Trophoblast cell (in vitro differentiated cells and primary cell): ENCODE data around the gene GLB1L3.

Experiments used
- DNase-seq, 2 donors: peaks; one replicate each; pipeline ENCODE4 v3.0.0-alpha.2; 2016
- H2AFZ ChIP-seq: 2 replicates; pipeline ENCODE4 v1.6.1; 2013; ENCODE audit warnings: low read length, moderate library complexity, mild to moderate bottlenecking; ENCODE audit not compliant: insufficient read depth, poor library complexity
- H2AK5ac ChIP-seq: 2 replicates; pipeline ENCODE4 v1.6.1; 2013; ENCODE audit warnings: mild to moderate bottlenecking, low read length
- H2BK120ac ChIP-seq: 2 replicates; pipeline ENCODE4 v1.6.1; 2013; ENCODE audit warnings: low read length, mild to moderate bottlenecking, moderate library complexity; ENCODE audit not compliant: insufficient read depth, poor library complexity
- H2BK12ac ChIP-seq: 2 replicates; pipeline ENCODE4 v1.6.1; 2013; ENCODE audit warnings: mild to moderate bottlenecking, low read length, moderate library complexity
- H2BK5ac ChIP-seq: 2 replicates; pipeline ENCODE4 v1.6.1; 2013; ENCODE audit warnings: low read length, low read depth, moderate library complexity, mild to moderate bottlenecking; ENCODE audit not compliant: poor library complexity
- H3K14ac ChIP-seq: 2 replicates; pipeline ENCODE4 v1.6.1; 2013; ENCODE audit warnings: mild to moderate bottlenecking, low read length
- H3K18ac ChIP-seq: 2 replicates; pipeline ENCODE4 v1.6.1; 2013; ENCODE audit warnings: mild to moderate bottlenecking, low read length
- H3K23ac ChIP-seq: 2 replicates; pipeline ENCODE4 v1.6.1; 2013; ENCODE audit warnings: low read length
- H3K27ac ChIP-seq: 2 replicates; pipeline ENCODE4 v1.5.1; 2013; ENCODE audit warnings: low read depth, mild to moderate bottlenecking, inconsistent platforms, low read length, moderate library complexity
- H3K27me3 ChIP-seq: 2 replicates; pipeline ENCODE4 v1.6.1; 2013; ENCODE audit warnings: inconsistent platforms, mild to moderate bottlenecking, low read length, moderate library complexity; ENCODE audit not compliant: insufficient read depth
- H3K36me3 ChIP-seq, 2 experiments: 1 replicate in 1 of 2; 2 replicates in 1 of 2; pipeline ENCODE4 v1.6.1; 2013; ENCODE audit warnings: low read length in 2 of 2, mild to moderate bottlenecking in 2 of 2, moderate library complexity in 1 of 2; ENCODE audit not compliant: insufficient read depth in 2 of 2, control insufficient read depth in 1 of 2
- H3K4ac ChIP-seq: 2 replicates; pipeline ENCODE4 v1.6.1; 2013; ENCODE audit warnings: low read depth, mild to moderate bottlenecking, low read length, moderate library complexity
- H3K4me1 ChIP-seq, 2 experiments: 1 replicate in 1 of 2; 2 replicates in 1 of 2; pipeline ENCODE4 v1.6.1; 2013; ENCODE audit warnings: low read length in 2 of 2, mild to moderate bottlenecking in 2 of 2, moderate library complexity in 1 of 2; ENCODE audit not compliant: insufficient read depth in 2 of 2, control insufficient read depth in 1 of 2
- H3K4me2 ChIP-seq: 2 replicates; pipeline ENCODE4 v1.6.1; 2013; ENCODE audit warnings: inconsistent platforms, mild to moderate bottlenecking, low read length, moderate library complexity
- H3K4me3 ChIP-seq: 2 replicates; pipeline ENCODE4 v1.5.1; 2013; ENCODE audit warnings: mild to moderate bottlenecking, low read depth, low read length, inconsistent platforms
- H3K79me1 ChIP-seq: one replicate; pipeline ENCODE4 v1.6.1; 2013; ENCODE audit warnings: low read length
- H3K79me2 ChIP-seq: 2 replicates; pipeline ENCODE4 v1.6.1; 2013; ENCODE audit warnings: low read length, mild to moderate bottlenecking; ENCODE audit not compliant: control insufficient read depth, insufficient read depth, poor library complexity
- H3K9ac ChIP-seq: 2 replicates; pipeline ENCODE4 v1.6.1; 2013; ENCODE audit warnings: mild to moderate bottlenecking, low read length
- H3K9me3 ChIP-seq: 2 replicates; pipeline ENCODE4 v1.6.1; 2013; ENCODE audit warnings: low read depth, mild to moderate bottlenecking, control low read depth, inconsistent platforms, low read length; ENCODE audit not compliant: insufficient read depth
- H4K12ac ChIP-seq: 2 replicates; pipeline ENCODE4 v1.6.1; 2013; ENCODE audit warnings: low read depth, mild to moderate bottlenecking, low read length, moderate library complexity
- H4K8ac ChIP-seq: 2 replicates; pipeline ENCODE4 v1.6.1; 2013; ENCODE audit warnings: low read depth, mild to moderate bottlenecking, low read length, moderate library complexity
- H4K91ac ChIP-seq: one replicate; pipeline ENCODE4 v1.6.1; 2013; ENCODE audit warnings: low read depth, mild to moderate bottlenecking, low read length, moderate library complexity
- WGBS: extraction: QIAGEN DNeasy Blood & Tissue Kit; methylation state at CpG from one replicate; pipeline ENCODE4 v1.1.7; 2013; ENCODE audit warnings: missing lambda C conversion rate; ENCODE audit not compliant: insufficient read length, insufficient coverage; ENCODE audit errors: extremely low coverage; 5-methylcytosine and 5-hydroxymethylcytosine counted together

Gene GLB1L3

DNA sequence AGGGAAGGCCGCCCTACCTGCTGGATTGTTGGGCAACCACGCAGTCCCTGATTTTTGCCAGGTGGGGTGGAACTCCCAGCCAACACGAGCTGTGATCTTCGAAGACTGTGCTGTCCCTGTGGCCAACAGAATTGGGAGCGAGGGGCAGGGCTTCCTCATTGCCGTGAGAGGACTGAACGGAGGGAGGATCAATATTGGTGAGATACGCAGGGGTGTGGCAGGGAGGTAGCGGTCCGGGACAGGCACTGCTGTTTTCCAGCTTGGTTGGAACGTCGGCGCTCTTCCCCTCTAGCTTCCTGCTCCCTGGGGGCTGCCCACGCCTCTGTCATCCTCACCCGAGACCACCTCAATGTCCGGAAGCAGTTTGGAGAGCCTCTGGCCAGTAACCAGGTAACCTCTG lies 15.2 kb upstream of the GLB1L3 start:
- Histone ChIP-seq H4K12ac (no peak overlapping the region), H3K4me3 (no peak overlapping the region), H3K4me1 (no peaks in the 10 kb centered on the region), H2BK120ac (no peak overlapping the region), H3K79me2 (no peaks in the 10 kb centered on the region), H3K4ac (no peak overlapping the region), H3K36me3 (peaks cover 31 to 32% of the 10 kb centered on the region in 2 experiments), H3K18ac (no peak overlapping the region), H3K27ac (no peak overlapping the region), H3K27me3 (no peaks in the 10 kb centered on the region), H3K4me2 (no peak overlapping the region), H2BK5ac (no peak overlapping the region), H2BK12ac (no peak overlapping the region), H2AK5ac (no peak overlapping the region), H3K9me3 (no peaks in the 10 kb centered on the region), H4K8ac (no peak overlapping the region), H4K91ac (no peak overlapping the region), H2AFZ (no peak overlapping the region), H3K23ac (no peak overlapping the region), H3K79me1 (no peaks in the 10 kb centered on the region), H3K14ac (no peak overlapping the region), H3K9ac (no peak overlapping the region)
- DNase-seq, result no peak
- no CpG with 5 or more reads among the region's 16 CpGs for WGBS

DNA sequence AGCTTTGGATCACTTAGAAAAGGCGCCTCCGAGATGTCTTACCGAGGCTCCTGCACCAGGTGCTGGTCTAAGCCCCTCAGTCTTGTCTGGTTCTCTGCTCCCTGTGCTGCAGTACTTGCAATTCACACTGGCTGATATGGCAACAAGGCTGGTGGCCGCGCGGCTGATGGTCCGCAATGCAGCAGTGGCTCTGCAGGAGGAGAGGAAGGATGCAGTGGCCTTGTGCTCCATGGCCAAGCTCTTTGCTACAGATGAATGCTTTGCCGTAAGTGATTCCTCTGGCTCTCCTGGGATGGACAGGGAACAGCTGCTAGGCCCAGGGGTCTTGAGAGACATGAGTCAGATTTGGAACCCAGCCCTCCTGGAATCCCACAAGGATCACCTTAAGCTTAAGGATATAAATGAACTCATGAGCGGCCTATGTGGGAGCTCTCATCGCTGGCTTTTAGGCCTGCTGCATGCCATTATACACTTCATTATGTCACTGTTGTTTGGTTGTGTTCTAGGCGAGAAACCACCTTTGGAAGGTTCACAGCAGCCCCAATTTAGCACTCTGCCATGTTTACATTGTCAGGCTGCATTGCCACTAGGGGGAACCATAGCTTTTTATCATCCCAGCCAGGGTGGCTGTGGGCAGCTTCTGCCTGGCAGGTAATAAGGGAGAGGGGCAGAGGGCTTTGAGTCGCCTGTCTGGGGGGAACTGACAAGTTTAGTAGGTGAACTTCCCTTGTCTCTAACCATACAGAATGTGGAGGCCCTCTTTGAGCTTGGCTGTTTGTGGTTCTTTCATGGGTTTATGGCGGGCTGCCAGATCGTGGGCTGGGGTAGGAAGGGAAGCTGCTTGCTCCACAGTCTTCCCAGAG lies 14.3 kb upstream of the GLB1L3 start:
- no CpG with 5 or more reads among the region's 14 CpGs for WGBS
- DNase-seq, result peak; percentile 21 to 58
- no peaks in the 10 kb centered on the region for H3K79me2 ChIP-seq
- H3K23ac ChIP-seq, result no peak overlapping the region
- no peaks in the 10 kb centered on the region for H3K4me1 ChIP-seq
- no peak overlapping the region for H3K27ac ChIP-seq
- H4K12ac ChIP-seq, result peak overlapping the region; percentile 20
- no peak overlapping the region for H3K14ac ChIP-seq
- no peak overlapping the region for H2BK120ac ChIP-seq
- no peak overlapping the region for H3K4me2 ChIP-seq
- no peak overlapping the region for H2BK12ac ChIP-seq
- H3K4me3 ChIP-seq, result no peak overlapping the region
- H3K18ac ChIP-seq, result no peak overlapping the region
- H2AFZ ChIP-seq, result no peak overlapping the region
- H2BK5ac ChIP-seq, result no peak overlapping the region
- peaks cover 30 to 32% of the 10 kb centered on the region in 2 experiments for H3K36me3 ChIP-seq
- no peak overlapping the region for H2AK5ac ChIP-seq
- H3K4ac ChIP-seq, result no peak overlapping the region
- no peak overlapping the region for H3K9ac ChIP-seq
- no peaks in the 10 kb centered on the region for H3K79me1 ChIP-seq
- H4K91ac ChIP-seq, result no peak overlapping the region
- H3K9me3 ChIP-seq, result no peaks in the 10 kb centered on the region
- H4K8ac ChIP-seq, result no peak overlapping the region
- no peaks in the 10 kb centered on the region for H3K27me3 ChIP-seq

DNA sequence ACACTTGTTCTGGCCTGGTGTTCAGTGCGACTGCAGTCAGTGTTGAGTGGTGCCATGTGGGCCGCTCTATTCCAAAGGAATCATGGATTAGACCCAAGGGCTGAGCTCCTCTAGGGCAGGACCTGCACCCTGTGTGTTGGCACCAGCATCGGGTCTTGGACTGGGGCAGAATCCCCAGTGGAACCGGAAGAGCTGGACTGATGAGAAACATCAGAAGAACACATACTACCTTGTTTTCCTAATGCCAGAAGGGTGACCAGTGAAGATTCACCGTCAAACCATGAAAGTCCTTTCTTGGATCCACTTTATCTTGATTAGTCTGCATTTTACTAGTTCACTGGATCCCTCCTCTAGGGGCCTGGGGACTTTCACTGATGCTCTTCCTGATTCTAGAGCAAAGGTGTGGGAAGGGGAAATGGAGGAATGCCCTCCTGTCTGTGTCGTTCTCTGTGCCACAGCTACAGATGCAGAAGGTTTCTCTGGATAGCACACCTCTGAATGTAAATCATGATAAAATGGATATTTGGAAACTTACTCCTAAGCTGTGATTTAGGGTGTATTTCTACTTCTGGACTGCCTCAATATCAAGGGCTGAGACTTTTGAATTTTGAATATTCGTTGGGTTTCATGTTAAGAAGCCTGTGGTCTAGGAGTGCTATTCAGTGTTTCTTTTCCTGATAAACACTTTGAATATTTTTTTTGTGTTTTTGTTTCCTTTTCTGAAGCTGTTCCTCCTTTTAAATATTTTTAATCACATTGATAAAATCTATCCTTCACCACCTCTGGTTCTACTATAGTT lies 11.0 kb upstream of the GLB1L3 start:
- Histone ChIP-seq H3K4me1 (peaks cover 2 to 4% of the 10 kb centered on the region in 2 experiments), H3K9ac (no peak overlapping the region), H3K27ac (no peak overlapping the region), H4K91ac (no peak overlapping the region), H3K23ac (no peak overlapping the region), H3K79me1 (no peaks in the 10 kb centered on the region), H3K36me3 (peaks cover 16 to 21% of the 10 kb centered on the region in 2 experiments), H4K12ac (no peak overlapping the region), H3K18ac (no peak overlapping the region), H4K8ac (no peak overlapping the region), H3K27me3 (no peaks in the 10 kb centered on the region), H2BK12ac (no peak overlapping the region), H2BK120ac (no peak overlapping the region), H3K4me2 (no peak overlapping the region), H3K4me3 (no peak overlapping the region), H3K14ac (no peak overlapping the region), H3K79me2 (no peaks in the 10 kb centered on the region), H3K4ac (no peak overlapping the region), H2AFZ (no peak overlapping the region), H2BK5ac (no peak overlapping the region), H3K9me3 (no peaks in the 10 kb centered on the region), H2AK5ac (no peak overlapping the region)
- peak; percentile 78 to 92 for DNase-seq
- WGBS, result no CpG with 5 or more reads among the region's 7 CpGs

DNA sequence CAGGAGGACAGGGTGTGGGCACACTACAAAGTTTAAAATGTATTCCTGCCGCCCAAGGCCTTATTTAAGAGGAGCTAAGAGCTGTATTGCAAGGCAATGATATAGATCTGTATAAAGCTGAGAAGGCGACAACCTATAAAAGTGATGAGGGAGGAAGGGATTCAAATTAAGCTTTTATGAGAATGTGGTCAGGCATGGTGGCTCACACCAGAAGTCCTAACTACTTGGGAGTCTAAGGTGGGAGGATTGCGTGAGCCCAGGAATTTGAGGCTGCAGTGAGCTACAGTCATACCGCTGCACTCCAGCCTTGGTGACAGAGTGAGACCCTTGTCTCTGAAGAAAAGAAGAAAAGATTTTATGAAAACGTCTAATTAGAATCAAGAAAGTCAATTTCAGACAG lies 9.7 kb upstream of the GLB1L3 start:
- Histone ChIP-seq H3K9me3 (no peaks in the 10 kb centered on the region), H3K27me3 (no peaks in the 10 kb centered on the region), H4K12ac (no peak overlapping the region), H2BK120ac (no peak overlapping the region), H3K27ac (no peak overlapping the region), H2AK5ac (no peak overlapping the region), H3K79me2 (no peaks in the 10 kb centered on the region), H3K4me2 (no peak overlapping the region), H4K91ac (no peak overlapping the region), H3K18ac (no peak overlapping the region), H2BK12ac (no peak overlapping the region), H3K9ac (no peak overlapping the region), H3K4ac (no peak overlapping the region), H3K4me3 (no peak overlapping the region), H3K4me1 (peaks cover 2 to 5% of the 10 kb centered on the region in 2 experiments), H3K79me1 (no peaks in the 10 kb centered on the region), H2BK5ac (no peak overlapping the region), H2AFZ (no peak overlapping the region), H3K36me3 (peaks cover 10 to 16% of the 10 kb centered on the region in 2 experiments), H3K14ac (no peak overlapping the region), H3K23ac (no peak overlapping the region), H4K8ac (no peak overlapping the region)
- peak in 1 of 2 donors; percentile 19 for DNase-seq
- no CpG with 5 or more reads among the region's 5 CpGs for WGBS
